ENCODE data around the gene NPPB.

The NPPB gene

DNA sequence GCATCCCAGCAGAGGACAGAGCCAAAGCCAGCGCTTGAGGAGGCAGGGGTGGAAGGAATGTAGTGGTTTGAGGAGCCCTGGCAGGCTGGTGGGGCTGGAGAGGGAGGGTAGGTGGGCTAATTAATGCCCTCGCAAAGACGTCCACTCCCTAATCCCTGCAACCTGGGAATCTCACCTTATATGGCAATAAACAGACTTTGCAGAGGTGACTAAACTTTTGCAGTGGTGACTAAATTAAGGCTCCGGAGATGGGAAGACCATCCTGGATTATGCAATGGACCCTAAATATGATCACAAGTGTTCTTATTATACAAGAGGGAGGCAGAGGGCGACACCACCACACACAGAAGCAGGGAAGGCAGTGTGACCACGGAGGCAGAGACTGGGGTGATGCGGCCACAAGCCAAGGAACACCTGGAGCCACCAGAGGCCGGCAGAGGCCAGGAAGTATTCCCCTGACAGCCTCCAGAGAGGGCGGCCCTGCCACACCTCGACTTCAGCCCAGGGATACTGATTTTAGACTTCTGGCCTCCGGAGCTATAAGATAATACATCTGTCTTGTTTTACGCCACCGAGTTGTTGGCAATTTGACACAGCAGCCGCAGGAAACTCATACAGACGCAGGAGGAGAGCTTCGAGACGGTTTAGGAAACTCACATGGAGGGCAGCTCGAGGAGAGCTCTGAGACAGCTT, 23.1 kb upstream of the NPPB start:
- in situ Hi-C loops (cut with MboI; ENCODE audit: low sequenced_read_pairs), result no loop called here

- in situ Hi-C loops (cut with MboI; ENCODE audit: low sequenced_read_pairs), result no loop called here
Observed at GRCh38 chr1:11880911-11881748, 22.4 kb upstream of the NPPB start.

DNA sequence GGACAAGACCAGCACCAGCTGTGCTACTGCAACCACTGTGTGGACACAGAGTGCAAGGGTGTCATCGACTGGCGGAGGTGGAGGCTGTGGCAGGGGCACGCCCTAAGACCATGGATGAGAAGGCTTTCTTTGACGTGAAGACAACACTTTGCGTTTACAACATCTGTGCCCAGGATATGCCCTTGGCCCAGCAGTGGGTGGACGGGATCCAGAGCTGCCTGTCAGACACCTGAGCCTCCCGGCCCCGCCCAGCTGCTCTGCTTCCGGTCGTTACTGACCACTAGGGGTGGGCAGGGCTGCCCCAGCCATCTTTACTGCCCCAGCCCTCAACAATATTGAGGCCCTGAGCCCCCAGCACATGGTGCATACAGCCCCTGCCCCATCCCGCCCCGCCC, 21.4 kb upstream of the NPPB start:
- in situ Hi-C loops (cut with MboI; ENCODE audit: low sequenced_read_pairs), result no loop called here

- in situ Hi-C loops (cut with MboI; ENCODE audit: low sequenced_read_pairs), result no loop called here
Observed at GRCh38 chr1:11879311-11880180, 20.8 kb upstream of the NPPB start.

DNA sequence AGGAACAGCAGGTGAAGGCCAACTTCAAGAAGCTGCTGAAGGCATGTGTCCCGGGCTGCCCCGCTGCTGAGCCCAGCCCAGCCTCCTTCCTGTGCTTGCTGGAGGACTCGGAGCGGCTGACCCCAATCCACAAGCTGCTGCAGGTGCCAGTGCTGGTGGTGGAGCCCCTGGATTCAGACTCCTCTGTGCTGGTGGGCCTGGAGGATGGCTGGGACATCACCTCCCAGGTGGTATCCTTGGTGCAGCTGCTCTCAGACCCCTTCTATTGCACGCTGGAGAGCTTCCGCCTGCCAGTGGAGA, 20.1 kb upstream of the NPPB start:
- in situ Hi-C loops (cut with MboI; ENCODE audit: low sequenced_read_pairs), result no loop called here

GRCh38 chr1:11878081-11878890, 19.5 kb upstream of the NPPB start:
- in situ Hi-C loops (cut with MboI; ENCODE audit: low sequenced_read_pairs), result no loop called here

- in situ Hi-C loops (cut with MboI; ENCODE audit: low sequenced_read_pairs), result no loop called here
Observed at GRCh38 chr1:11877074-11877473, 18.3 kb upstream of the NPPB start.

DNA sequence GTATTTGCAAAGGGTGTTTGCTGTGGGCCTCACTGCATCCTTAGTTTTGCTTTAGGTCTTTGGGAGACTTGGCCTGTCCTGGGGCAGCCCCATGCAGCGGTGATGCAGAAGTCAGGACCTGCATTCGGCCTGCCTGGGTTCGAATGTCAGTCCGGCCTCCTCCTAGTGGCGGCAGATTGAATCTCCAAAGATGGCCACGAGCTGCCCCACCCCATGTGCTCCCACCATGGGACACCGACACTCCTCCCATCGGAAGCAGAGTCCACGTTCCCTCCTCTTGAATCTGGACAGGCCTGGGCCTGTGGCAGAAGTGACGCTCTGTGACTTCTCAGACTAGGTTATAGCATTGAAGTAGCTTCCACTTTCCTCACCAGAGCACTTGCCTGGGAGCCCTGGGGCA, 16.3 kb upstream of the NPPB start:
- in situ Hi-C loops (cut with MboI; ENCODE audit: low sequenced_read_pairs), result no loop called here

DNA sequence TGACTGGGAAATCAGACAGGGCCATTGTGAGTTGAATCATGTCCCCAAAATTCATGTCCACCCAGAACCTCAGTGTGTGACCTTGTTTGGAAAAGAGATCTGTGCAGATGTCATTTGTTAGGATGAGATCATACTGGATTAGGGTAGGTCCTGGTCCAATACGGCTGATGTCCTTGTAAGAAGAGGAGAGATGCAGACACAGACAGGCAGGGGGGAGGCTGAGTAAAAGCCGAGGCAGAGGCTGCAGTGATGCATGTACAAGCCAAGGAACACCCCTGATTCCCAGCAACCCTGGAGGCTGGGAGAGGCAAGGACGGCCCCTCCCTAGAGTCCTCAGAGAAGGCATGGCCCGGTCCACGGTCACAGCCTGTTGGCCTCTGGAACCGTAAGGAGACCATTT, 15.9 kb upstream of the NPPB start:
- in situ Hi-C loops (cut with MboI; ENCODE audit: low sequenced_read_pairs), result no loop called here

- in situ Hi-C loops (cut with MboI; ENCODE audit: low sequenced_read_pairs), result no loop called here
Observed at GRCh38 chr1:11874258-11874562, 15.5 kb upstream of the NPPB start.

GRCh38 chr1:11873395-11874257, 14.9 kb upstream of the NPPB start:
- in situ Hi-C loops (cut with MboI; ENCODE audit: low sequenced_read_pairs), result no loop called here

DNA sequence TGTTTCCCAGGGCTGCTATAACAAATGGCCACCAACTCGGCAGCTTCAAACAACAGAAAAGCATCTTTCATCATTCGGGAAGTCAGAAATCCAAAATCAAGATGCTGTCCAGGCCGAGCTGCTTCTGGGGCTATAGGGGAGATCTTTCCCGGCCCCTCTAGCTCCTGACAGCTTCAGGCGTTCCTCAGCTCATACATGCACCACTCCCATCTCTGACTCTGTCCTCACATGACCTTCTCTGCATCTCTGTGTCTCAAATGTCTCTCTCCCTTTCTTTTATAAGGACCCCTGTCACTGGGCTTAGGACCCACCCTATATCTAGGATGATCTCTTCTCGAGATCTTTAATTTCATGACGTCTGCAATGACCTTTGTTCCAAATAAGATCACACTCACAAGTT, 13.8 kb upstream of the NPPB start:
- in situ Hi-C loops (cut with MboI; ENCODE audit: low sequenced_read_pairs), result no loop called here

DNA sequence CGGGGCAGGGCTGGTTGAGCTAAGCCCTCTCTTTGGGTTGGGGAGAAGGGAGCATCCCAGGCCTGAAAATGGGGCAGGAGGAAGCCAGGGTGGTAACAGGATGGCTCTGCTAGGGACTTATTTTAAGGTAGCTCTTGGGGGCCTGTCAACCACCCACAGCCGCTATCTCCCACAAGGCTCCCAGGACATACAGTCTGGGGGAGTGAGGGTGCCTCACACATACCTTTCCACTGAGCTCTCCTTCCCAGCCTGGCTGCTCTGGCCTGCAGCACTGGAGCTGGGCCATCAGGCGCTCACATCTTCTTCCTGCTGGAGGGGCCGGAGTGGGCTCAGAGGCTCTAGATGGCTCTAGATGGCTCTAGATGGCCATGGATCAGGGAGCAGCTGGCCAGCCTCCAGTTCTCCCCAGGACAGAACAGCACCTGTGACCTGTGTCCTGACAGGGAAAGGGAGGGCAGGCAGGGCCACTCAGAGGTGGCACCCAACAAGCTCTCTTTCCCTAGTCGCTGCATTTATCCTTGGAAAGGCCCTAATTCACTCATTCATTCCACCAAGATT, 11.0 kb upstream of the NPPB start:
- in situ Hi-C loops (cut with MboI; ENCODE audit: low sequenced_read_pairs), result no loop called here

- in situ Hi-C loops (cut with MboI; ENCODE audit: low sequenced_read_pairs), result no loop called here
Observed at GRCh38 chr1:11869104-11869503, 10.4 kb upstream of the NPPB start.

DNA sequence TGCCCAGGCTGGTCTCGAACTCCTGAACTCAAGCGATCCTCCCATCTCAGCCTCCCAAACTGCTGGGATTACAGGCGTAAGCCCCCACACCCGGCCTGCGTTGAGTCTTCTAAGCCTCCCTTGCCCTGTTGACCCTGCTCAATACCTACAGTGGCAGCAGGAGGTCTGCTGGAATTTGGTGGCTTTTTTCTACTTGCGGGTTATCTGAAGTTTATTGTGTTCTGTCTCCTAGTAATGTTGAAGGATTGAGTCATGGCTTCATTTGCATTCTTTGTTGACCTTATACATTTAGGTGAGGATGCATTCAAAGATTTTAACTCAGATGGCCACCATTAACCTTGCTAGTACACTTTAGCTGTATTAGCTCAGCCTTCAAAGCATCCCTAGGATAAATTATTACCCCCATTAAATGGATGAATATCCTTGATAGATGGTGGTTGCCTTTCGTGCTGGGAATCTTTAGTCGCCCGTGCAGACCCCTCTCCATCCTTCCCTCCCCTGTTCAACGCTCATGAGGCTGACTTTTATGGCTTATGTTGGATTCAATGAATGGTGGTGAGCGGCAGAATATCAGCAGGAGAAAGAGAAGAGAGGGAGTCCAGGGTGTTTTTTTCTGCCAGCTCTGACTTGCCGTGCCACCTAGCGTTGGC, 9.7 kb upstream of the NPPB start:
- in situ Hi-C loops (cut with MboI; ENCODE audit: low sequenced_read_pairs), result no loop called here

- in situ Hi-C loops (cut with MboI; ENCODE audit: low sequenced_read_pairs), result no loop called here
Observed at GRCh38 chr1:11862890-11863289, 4.1 kb upstream of the NPPB start.

GRCh38 chr1:11860587-11860986, 1.8 kb upstream of the NPPB start:
- in situ Hi-C loops (cut with MboI; ENCODE audit: low sequenced_read_pairs), result no loop called here

DNA sequence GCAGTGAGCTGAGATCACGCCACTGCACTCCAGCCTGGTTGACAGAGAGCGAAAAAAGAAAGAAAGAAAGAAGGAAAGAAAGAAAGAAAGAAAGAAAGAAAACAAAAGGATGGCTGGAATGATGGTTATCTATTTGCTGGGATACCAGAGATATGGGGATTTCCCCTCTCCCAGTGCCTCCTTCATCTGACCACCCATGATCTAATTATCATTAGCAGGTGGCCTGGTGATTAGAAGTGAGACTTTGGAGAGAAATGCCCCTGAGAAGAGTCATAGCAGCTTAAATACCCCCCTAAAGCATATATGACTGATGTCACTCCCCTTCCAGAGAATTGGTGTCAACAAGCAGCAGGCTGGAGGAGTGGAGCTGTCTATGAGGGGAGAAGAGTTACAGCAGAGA, 1.3 kb upstream of the NPPB start:
- in situ Hi-C loops (cut with MboI; ENCODE audit: low sequenced_read_pairs), result no loop called here
